Activated CD4-positive, alpha-beta T cell treated with anti-CD3 and anti-CD28 coated beads for 4 hours (primary cell): ENCODE measurements around the gene TBX5.

Source experiments
- DNase-seq, 2 donors: peaks; one replicate each; pipeline ENCODE4 v3.0.0-alpha.2; 2020

Gene TBX5

DNA sequence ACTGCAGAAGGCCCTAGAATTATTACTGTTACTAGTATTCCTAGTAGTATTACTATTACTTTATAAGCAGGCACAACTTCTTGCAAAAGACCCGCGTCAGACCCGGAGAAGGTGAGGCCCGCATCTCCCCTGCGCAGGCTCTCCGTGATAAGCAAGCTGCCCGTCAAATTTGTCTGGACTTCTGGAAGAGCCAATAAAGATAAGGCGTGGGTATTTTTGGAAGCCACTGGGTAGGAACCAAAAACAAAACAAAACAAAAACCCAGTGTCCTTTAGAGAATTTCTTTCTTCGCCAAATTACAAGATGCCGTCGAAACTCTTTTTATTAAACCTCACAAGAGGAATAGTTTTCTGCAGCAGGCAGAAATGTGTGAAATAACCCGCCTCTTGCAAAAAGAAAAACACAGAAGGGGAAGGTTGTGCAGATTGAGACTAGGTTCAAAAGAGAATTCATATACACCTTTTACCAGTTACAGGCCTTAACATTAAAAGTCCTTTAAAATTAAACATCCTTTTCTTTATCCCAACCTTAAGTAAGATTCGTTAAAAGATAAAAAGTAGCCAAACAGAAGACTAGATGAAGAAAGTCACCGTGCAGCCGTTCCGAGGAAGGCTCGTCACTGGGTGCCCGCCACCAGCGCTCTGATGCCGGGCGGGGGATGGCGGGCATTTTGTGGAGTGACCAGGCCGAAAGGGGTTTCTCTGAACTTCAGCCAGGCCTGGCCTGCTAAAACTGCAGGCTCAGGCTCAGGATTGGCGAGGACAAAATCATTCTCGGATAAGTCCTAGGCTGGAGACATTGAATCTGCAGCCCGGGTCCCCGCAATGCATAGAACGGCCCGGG, 1.6 kb downstream of the TBX5 start:
- DNase-seq, result no peak

DNA sequence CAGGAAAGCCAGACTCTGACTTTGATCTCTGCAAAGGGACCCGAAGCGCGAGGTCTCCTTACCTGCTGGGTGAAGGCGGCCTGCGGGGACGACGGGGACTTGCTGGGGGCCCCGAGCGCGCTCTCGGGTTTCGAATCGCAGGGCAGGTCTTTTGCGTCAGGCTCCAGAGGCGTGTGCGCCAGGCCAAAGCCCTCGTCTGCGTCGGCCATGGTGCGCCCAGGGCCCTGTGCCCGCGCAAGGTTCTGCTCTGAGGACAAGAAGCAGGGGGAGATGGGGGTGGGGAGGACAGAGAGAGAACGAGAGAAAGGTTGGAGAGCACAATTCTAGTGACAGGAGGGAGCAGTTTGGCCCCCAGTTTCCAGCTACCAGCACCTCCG, 2.3 kb downstream of the TBX5 start:
- DNase-seq, result no peak

DNA sequence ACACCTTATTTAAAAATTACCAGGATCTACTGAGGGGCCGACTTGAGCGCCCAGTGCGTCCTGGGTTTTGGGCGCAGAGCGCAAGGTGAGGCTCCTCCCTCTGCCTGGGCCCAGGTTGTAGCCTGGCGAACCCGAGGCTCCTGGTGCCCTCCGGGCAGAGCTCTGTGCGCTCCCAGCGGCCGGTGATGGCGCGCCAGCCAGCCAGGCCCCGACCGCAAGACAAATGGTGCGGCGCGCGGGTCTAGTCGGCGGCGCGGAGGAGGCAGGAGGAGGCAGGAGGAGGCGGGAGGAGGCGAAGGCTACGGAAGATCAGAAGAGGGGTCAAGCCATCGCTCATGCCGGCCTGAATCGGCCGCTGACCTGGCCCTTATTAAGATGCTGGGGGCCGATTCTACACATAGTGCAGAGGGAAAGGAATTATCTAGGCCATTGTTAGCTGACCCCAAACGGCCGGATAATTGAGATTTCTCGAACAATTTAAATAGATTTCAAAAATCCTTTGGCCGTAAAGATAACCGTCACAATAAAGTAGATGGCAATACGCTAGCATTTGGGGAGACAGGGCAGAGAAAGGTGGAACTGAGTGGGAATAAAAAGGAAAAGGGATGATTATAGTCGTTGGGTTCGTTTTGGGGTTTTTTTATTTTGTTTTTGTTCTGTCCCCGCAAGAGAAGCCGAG, 2.8 kb downstream of the TBX5 start:
- no peak for DNase-seq

DNA sequence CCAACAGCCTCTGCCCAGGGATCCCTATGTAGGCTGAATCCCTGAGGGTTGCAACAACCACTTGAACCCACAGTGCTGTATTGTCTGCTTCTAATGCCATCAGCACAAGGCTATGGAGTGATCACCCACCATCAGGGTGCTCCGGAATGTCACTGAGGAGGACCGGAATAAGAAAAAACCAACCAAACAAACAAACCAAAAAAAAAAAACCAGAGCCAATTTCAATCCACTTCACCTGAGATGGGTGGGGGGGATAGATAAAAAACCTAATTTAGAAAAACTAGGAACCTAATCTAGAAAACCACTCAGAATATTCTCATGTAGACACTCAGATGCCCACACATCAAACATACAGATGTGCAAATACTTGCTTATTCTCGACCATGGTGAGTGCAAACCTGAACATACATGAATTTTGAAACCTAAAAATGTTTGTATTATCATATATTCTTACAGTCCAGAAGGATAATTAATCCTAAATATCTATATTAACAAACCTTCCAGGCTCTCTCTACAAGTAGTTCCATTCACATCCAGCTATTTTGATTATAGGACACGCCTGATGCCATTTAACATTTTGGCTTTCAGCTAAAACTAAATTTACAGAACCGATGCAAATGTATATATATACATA, 3.7 kb downstream of the TBX5 start:
- DNase-seq, result no peak

DNA sequence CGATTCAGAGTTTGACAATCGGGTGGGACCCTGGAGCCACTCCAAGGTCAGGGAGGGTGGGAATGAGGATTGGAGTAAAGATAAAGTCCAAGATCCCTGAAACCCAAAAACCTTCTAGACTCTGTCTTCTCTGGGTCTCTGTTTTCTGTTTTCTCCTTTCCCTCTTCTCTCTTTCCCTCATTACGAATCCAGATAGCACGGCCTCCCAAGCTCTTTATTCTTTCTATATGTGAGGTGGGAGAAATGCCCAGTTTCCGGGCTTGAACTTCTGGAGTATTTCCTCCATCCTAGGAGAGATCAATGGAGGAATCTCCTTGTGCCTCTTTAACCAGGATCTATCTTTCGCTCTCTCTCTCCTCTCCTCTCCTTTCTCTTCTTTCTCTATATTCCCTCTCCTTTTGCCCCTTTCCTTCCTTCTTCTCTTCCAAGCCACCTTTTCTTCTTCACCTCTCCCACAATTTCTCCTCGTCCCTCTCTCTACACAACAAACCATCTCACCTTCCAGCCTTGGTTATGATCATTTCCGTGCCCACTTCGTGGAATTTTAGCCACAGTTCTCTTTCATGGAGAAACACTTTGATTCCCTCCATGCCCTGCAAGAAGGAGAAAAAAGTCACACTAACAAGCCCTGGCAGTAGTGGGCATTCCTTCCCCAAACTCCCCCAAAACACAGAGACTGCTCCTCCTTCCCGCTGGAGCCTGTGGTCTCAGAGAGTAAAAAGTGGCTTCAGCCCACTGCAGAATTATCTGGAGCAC, 4.4 kb downstream of the TBX5 start:
- DNase-seq, result no peak

DNA sequence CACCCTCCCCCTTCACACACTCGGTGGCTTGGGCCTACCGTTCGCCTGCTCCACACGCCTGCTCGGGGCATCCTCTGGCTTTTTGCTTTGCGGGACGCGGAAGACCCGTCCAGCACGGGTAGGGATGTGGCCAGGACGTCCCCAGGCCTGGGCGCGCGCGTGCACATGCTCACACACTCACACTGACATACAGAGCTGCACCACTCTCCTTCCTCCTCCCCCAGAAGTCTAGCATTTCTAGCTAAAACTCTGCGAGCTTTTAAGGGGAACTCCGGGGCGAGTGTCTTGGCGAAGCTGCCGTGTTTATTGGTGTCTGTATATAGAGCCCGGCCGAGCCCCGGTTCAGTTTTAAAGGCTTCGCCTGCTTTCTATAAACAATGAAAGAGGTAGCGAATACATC, 5.0 kb downstream of the TBX5 start:
- no peak for DNase-seq

DNA sequence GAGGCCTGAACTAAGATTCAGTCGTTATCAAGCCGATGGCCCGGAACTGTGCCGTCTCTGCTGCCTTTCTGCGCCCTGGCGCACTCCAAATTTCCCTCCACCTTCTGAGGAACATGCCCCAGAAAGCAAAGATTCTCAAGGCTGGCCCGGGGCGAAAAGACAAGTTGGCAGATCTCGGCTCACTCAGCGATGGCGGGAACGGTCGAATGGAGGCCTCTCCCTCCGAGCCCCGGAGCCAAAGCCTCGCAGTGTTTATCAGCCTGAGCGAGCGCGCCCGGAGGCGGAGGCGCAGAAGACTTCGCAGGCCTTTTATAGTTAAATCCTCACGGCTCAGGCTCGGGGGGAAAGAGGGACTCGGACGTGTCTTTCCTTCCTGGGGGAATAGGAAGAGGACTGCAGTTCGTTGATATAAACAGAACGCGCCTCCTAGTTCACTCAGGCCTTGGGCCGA, 5.6 kb downstream of the TBX5 start:
- DNase-seq, result no peak

DNA sequence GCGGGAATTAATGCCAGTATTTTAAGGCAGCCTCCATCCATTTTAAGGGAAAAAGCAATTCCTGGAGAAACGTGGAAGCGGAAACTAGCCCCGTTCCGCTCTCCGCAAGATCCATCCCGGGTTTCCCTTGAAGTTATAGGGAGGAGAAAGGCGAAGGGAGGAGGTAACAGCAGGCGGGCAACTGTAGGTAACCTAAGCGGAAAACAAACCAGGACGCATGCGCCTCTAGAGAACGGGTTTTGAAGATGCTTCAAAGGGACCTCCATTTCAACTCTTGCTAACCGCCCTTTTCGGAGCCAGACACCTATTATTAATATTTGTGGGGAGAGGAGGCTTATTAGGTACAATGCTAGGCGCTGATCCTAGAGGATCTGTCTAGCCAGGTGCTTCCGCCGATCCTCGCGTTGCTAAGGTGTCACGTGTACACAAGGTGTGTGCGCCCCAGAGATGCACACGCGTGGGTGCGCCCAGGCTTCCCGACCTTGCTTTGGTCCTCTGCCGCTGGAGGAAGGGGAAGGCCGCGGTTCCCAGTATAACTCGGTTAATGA, 6.2 kb downstream of the TBX5 start:
- no peak for DNase-seq

DNA sequence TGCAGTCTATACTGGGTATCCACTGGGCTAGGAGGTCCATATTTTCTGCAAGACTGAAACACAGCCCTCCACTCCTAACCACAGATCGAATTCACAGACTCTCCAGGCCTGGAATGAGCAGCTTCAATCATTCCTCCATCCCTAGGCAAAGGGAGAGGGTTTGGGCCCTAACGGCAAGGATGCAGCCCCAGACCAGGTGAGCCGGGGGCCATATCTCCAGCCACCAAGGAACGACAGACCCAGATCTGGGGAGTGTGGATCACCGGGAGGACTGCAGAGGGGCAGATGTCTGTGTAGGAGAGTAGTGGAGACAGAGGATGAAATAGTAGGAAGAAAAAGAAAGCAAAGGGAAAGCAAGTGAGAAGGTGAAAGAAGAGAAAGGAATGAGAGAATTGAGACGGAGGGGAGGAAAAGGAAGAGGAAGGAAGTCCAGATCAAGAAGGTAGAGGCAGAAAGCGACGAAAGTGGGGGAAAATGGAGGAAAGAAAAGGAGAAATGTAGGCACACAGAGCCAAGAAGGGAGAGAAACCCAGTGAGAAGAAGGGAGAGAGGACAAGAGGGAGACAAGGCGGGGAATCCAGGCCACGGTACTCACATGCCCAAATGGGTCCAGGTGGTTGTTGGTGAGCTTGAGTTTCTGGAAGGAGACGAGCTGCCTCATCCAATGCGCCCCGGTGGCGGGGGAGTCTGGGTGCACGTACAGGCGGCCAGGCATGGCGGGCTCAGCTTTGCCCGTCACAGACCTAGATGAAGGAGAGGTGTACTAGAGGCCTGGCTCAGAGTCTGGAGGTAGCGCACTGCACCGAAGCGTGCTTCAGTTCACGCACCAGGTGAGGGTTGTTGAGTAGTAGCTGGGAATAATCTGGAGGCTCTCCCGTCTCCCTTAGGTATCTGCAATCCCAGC, 7.7 kb downstream of the TBX5 start:
- no peak for DNase-seq

DNA sequence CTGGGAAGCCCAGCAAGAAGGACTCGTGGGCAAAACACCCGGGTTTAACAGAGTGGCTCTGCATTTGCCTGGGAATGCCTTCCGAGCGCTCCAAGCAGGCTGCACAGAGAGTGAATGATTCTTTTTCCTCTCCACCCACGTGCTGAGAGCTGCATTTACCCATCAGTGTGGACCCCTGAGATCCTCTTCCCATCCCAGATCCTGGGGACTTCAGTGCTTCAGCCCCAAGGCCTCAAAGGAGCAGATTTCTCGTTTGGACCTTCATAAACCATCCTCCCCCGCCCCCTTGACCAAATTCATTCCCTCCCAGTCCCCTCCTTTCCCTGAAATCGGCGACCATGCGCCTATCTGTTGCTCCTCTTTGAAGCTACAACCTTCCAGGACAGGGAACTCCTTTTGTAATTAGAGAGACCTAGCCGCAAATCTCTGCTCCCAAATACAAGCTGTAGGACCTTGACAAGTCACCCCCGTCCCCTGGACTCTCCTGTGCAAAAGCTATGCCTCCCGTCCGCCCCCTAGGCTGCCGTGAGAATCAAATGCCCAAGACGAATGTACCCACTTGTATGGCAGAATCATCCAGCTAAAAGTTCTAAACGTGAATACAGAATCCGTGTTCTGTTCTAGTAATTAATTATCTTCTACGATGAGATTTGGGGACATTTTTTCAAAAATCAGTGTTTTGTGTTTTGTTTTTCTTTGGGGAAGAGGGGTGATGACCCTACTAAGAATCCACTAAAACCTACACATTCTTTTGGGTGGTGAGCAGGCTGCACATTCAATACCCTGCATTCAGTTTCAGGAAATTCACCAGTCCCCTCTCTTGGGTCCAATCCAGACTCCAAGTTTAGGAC, 8.8 kb downstream of the TBX5 start:
- no peak for DNase-seq

DNA sequence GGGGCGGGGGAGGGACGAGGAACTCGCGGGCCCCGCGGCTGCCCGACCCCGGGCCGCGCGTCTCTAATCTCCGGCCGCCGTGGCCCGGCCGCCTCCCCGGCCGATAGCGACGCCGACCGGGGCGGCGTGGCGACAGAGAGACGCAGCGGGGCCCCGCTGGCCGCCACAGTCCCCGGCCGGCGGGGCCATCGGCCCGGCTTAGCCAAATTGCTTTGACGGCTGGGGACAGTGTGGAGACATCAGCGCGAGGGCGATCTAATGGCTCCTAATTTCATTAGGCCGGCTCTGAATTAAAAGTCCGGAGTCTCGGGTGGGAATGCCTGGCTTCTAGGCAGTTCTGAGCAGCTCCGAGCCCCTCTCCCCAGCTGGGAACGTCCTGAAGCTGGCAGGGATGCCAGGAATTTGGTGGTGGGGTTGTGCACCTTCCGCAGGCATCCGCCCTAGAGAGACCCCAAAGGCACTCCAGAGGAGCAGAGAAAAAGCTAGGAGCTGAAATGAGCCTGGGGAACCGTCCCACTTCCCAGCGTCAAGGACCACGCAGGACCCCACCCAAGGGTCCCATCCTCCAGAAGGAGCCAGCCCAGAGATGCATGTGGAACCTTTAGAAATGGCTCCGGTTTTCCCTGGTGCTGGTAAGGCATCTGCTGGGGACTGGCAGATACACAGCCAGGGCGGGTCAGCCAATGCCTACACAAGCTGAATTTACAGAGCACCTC, 9.6 kb downstream of the TBX5 start:
- no peak for DNase-seq

DNA sequence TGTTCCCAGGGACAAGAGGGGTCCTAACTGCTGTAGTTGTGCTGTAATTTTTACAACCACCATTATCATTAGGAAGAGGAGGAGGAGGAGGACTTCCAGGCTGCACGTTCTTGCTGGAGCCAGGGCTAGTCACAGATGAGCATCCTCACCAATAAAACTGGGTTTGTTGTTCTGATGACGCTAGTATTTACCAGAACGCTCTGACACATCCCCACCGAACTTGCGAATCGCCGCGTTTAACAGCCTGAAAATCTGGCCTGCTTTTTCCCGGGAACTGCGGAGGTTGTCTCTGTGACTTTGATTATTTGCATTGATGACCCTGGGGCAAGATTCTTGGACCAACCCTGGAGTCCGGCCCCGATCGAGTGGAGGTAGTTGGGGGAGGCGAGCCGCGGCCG, 10.2 kb downstream of the TBX5 start:
- DNase-seq, result no peak

DNA sequence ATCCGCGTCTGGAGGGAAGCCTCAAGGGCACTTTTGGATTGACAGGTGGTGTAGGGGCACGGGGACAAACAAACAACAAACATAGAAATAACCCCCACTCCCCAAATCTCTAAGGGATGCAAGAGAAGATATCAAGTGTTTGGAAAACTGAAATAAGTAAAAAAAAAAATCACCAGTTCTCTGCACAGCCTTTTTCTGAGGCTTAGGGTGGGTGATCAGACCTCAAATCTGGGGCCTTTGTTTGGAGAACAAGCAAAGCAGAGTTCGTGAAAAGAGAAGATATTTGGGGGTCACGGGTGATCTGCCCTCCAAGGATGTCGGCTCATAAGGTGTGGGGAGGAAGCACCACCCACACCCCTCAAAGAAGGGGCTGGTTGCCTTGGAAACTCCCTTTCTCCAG, 10.7 kb downstream of the TBX5 start:
- DNase-seq, result no peak

DNA sequence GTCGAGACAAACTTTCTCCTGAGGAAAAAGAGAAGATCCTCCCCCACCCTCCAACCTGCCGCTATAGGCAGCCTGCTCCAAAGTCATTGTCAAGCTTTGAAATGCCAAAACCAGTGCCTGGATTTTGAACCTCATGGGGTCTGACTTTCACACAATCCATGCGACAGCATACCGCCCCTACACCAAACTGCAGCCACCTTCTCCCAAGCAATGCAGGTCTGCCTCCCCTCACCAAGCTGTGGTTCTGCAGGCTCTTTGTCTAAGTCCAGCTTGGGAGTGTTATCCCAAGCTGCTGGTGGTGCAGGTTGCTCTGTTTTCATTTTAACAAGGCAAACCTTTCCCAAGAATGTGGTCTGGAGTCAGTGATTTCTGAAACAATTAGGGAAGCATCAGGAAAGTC, 12.4 kb downstream of the TBX5 start:
- DNase-seq, result no peak

DNA sequence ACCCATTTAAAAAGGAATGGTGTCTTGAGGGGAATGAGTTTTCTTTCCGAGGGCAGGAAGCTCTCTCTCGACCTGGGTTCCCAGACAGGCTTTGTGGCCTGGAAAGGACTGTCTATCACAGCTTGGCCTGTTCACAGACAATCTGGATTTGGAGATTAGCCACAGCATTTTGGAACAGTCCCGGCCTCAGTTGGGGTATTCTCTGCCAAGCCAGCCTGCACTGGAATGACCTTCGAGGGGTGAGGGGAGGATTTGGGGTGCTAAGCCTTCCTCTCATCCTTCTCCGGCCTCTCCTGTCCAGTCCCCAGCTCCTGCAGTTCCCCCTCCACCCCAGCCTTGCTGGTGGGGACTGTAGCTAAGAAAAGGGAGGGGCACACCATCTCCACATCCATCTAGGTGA, 13.0 kb downstream of the TBX5 start:
- no peak for DNase-seq

DNA sequence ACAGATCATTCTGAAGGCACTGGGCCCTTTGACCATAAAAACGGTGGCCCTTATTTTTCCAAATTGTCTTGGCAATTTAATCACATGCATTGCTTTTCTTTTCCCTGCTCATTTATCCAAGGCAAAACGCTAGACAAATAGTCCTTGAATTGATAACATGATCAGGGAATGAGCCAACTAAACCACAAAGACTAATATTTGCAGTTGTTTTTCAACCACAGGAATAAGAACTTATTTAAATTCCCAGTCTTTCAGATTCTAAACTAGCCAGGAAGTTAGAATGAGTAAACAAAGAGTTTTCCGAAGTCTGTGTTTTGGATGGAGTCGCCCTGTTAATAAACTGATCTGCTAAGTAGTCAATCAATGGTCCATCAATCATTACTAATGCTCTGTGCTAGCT, 14.9 kb downstream of the TBX5 start:
- no peak for DNase-seq

DNA sequence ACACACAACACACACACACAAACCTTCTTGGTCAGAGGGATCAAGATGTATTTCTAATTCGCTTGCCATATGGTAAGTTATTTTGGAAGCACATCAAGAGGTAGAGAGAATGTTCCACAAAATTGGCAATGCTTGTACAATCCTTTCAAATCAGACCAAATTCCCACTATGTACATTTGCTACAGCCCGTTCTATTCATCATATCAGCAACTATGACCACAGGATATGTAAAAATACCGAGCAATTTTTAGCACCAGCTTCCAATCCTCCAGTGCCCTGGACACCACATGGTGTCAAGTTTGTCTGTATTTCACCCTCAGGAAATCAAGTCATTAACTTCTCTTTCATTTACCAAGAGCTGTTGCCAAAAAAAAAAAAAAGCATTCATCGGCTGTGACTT, 21.2 kb downstream of the TBX5 start:
- DNase-seq, result no peak

DNA sequence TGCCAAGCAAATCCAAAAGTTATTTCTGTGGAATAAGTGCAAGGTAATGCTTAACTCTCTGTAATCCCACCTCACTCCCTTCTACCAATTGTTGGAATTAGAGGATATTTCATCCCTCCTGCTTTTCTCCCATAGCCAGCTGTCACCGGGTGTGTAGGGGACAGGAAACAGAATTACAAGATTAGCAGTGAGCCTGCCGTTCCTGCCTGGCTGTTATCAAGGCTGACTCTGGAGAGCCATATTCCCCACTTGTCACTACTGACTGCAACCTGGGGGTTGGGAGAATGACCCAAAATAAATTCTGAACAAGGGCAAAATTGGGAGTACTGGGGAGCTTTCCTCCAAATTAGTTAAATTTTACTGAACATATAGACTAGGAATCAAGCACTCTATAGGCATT, 24.8 kb downstream of the TBX5 start:
- no peak for DNase-seq

DNA sequence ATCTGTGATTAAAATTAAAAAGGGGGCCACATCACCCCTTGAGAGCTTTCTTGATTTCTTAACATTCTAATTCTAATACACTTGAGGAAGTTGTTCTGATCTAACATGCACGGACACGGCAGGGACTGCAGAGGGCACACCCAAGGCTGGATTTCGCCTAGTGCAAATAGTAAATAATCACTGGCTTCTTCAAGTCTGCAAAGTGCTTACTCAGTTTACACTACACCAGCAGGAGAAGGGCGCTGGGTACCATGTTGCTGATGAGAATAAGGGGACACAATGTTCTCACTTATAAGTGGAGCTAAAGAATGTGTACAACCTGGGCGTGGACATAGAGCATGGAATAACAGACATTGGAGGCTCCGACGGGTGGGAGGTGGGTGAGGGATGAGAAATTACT, 34.2 kb downstream of the TBX5 start:
- DNase-seq, result no peak

DNA sequence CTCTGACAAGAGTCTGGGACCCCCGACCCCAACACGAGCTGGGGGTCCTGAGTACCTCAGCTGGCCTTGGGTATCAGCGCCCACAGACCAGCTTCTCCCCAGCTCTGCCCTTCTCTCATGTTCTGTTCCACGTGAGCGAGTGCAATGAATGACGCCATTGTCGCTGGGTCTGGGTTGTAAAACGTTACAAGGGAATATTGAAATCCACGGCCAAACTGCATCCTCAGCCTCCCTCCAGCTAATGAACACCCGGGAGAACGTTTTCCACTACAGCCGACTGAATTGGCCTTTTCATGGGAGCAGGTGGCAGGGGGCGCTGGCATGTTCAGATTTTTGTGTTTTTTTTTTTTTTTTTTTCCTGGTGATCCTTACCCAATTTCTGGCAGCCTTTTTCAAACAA, 34.7 kb downstream of the TBX5 start:
- no peak for DNase-seq
